CD4-positive, alpha-beta memory T cell (primary cell): ENCODE results near the gene SGK1. TPM values are rescaled to one million over a fixed set of nuclear protein-coding genes. Genes with fewer than 3 reads are reported as not detected.
A peak's percentile ranks its signal among the peaks of the same experiment; 100 is the strongest.
"Not testable (repeated sequence)": the region's sequence is repeated elsewhere in the genome, so short reads cannot be mapped to it uniquely, and the experiment has no call there.

Experiments
- CTCF ChIA-PET: fragments of 350-600 bp; sonication (Branson Sonifier 250); formaldehyde crosslinking; loops from one replicate; lab custom pipeline; 2021; ENCODE audit warnings: inconsistent platforms; ENCODE audit not compliant: partially characterized antibody; lab: Charles Lee
- POLR2A ChIA-PET: fragments of 350-600 bp; sonication (Branson Sonifier 250); formaldehyde crosslinking; loops from one replicate; lab custom pipeline; 2021; ENCODE audit not compliant: partially characterized antibody; lab: Charles Lee
- DNase-seq, 5 donors: peaks; one replicate each; pipeline versions ENCODE4 v3.0.0 to v3.0.0-alpha.2; 2020 to 2022; ENCODE audit warnings: mixed read lengths in 1 of 5
- H3K27ac ChIP-seq: one replicate; pipeline ENCODE4 v1.7.0; 2013; ENCODE audit warnings: low read depth, low read length
- H3K27me3 ChIP-seq: 2 replicates; pipeline ENCODE4 v1.7.0; 2013; ENCODE audit warnings: mild to moderate bottlenecking, low read length, moderate library complexity; ENCODE audit not compliant: insufficient read depth
- H3K36me3 ChIP-seq: 2 replicates; pipeline ENCODE4 v1.7.0; 2013; ENCODE audit warnings: mild to moderate bottlenecking, low read length, moderate library complexity; ENCODE audit not compliant: insufficient read depth
- H3K4me1 ChIP-seq: 2 replicates; pipeline ENCODE4 v1.7.0; 2013; ENCODE audit warnings: mild to moderate bottlenecking, low read length, moderate library complexity; ENCODE audit not compliant: insufficient read depth
- H3K4me3 ChIP-seq, 2 donors: one replicate each; pipeline ENCODE4 v1.7.0; 2013; ENCODE audit warnings: low read length in 2 of 2, mild to moderate bottlenecking in 1 of 2
- H3K9me3 ChIP-seq, 2 donors: one replicate each; pipeline ENCODE4 v1.7.0; 2013; ENCODE audit warnings: low read length in 2 of 2, control low read depth in 1 of 2; ENCODE audit not compliant: control insufficient read depth in 1 of 2
- H3K27ac Mint-ChIP-seq, 7 donors: one replicate each; pipeline ENCODE4 v1.8.0; 2020 to 2021; ENCODE audit warnings: mixed read lengths in 7 of 7, mild to moderate bottlenecking in 6 of 7, inconsistent platforms in 3 of 7, moderate library complexity in 3 of 7
- H3K27me3 Mint-ChIP-seq, 2 donors: one replicate each; pipeline ENCODE4 v1.8.0; 2020 to 2021; ENCODE audit warnings: mixed read lengths in 2 of 2
- H3K36me3 Mint-ChIP-seq, 2 donors: one replicate each; pipeline ENCODE4 v1.8.0; 2020 to 2021; ENCODE audit warnings: mixed read lengths in 2 of 2, inconsistent platforms in 1 of 2, mild to moderate bottlenecking in 1 of 2
- H3K4me1 Mint-ChIP-seq, 4 donors: one replicate each; pipeline ENCODE4 v1.8.0; 2020 to 2021; ENCODE audit warnings: mixed read lengths in 4 of 4, mild to moderate bottlenecking in 1 of 4
- H3K4me3 Mint-ChIP-seq, 8 donors: one replicate each; pipeline ENCODE4 v1.8.0; 2020 to 2021; ENCODE audit warnings: mixed read lengths in 8 of 8, mild to moderate bottlenecking in 7 of 8, moderate library complexity in 6 of 8, inconsistent platforms in 3 of 8
- H3K9me3 Mint-ChIP-seq, 8 donors: one replicate each; pipeline ENCODE4 v1.8.0; 2020 to 2021; ENCODE audit warnings: mixed read lengths in 8 of 8, mild to moderate bottlenecking in 5 of 8, inconsistent platforms in 3 of 8, moderate library complexity in 1 of 8
- intact Hi-C: fragments of 100-400 bp; cut with micrococcal nuclease; formaldehyde crosslinking; loops from one replicate; pipeline ENCODE4 v1.15.1; 2023
- polyA plus RNA-seq, 2 donors: library from polyadenylated mRNA; unstranded; fragments of 300-500 nt; fragmentation: Illumina TruSeq; gene quantifications; one replicate each; pipeline ENCODE4 v1.2.3, GENCODE V29; 2021
- total RNA-seq, 2 experiments: library from RNA; stranded (reverse); gene quantifications; one replicate each; pipeline ENCODE4 v1.2.3, GENCODE V29; 2021

Gene SGK1
- total and polyA plus RNA-seq, 4 experiments from 2014 or later = 5.8 to 46.9 (median 15.1) TPM

DNA sequence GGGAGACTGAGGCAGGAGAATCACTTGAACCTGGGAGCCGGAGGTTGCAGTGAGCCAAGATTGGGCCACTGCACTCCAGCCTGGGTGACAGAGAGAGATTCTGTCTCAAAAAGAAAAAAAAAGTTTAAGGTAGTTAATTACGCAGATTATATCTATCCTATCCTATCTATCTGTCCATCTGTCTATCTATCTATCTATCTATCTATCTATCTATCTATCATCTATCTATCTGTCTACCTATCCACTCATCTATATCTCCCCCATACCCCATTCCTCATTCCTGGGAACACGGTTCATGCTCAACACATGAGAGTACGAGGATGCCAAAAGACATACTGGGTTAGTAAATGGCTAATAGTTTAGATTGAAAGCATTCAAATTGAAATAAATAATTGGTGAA is 8.3 kb upstream of the SGK1 start:
- H3K27me3 ChIP-seq, H3K36me3 Mint-ChIP-seq, intact Hi-C loops, H3K9me3 ChIP-seq, H3K27me3 Mint-ChIP-seq, H3K4me1 ChIP-seq, POLR2A ChIA-PET, DNase-seq, H3K4me3 ChIP-seq, H3K27ac ChIP-seq, CTCF ChIA-PET, H3K4me3 Mint-ChIP-seq, H3K4me1 Mint-ChIP-seq, H3K27ac Mint-ChIP-seq, H3K36me3 ChIP-seq: not testable (repeated sequence)
- peaks cover 0 to 17% (median 14%) of the 10 kb centered on the region in 8 donors for H3K9me3 Mint-ChIP-seq

DNA sequence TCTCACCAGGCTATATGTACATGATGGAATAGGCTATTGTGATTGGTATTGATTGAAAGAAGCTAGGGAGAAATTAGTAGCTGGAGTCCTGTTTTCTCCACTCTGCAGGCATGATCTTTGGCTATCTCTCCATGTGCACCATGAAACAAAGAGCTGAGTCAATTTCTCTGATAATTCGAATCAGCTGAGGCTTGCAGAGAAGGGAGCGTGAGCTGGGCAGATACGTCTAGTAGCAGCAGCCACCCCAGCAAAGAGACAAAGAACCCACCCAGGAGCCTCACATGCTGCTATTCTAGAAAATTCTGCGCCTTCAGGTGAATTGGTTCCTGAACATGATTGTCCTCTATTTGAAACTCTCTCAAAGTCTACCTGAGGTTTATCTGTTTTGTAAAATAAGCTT is 6.9 kb upstream of the SGK1 start:
- Histone ChIP-seq H3K36me3 (no peaks in the 10 kb centered on the region), H3K27ac (no peak overlapping the region), H3K9me3 (no peaks in the 10 kb centered on the region), H3K4me1 (no peaks in the 10 kb centered on the region), H3K27me3 (no peaks in the 10 kb centered on the region), H3K4me3 (no peak overlapping the region)
- DNase-seq = no peak
- ChIA-PET CTCF (no interaction called here), POLR2A (no interaction called here)
- Mint-ChIP-seq H3K4me3 (no peak overlapping the region), H3K4me1 (no peaks in the 10 kb centered on the region), H3K36me3 (peaks cover 0 to 3% of the 10 kb centered on the region in 2 donors), H3K27ac (no peak overlapping the region), H3K27me3 (peaks cover 0 to 1% of the 10 kb centered on the region in 2 donors), H3K9me3 (peaks cover 0 to 17% (median 14%) of the 10 kb centered on the region in 8 donors)
- intact Hi-C loops = no loop called here

DNA sequence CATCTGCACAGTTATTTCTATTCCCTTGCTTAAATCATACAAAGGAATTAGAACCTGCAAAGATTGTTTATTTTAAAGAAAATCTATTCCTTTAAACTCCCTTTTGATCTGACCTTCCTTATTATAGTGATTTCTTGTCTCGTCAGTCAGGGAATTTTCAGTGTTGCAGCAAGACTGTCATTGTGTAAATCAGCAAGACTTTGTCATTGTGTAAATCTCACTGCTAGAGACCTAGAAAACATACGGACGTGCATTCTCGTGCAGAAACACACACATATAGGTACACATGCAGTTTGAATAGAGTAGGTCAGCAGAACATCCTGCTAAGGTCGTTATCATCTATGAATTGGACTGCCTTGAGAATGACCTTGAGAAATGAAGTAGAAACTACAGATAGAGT is 6.2 kb upstream of the SGK1 start:
- Mint-ChIP-seq H3K4me3 (no peak overlapping the region), H3K4me1 (no peaks in the 10 kb centered on the region), H3K27me3 (peaks cover 0 to 2% of the 10 kb centered on the region in 2 donors), H3K9me3 (peaks cover 0 to 17% (median 14%) of the 10 kb centered on the region in 8 donors), H3K27ac (no peak overlapping the region), H3K36me3 (peaks cover 0 to 3% of the 10 kb centered on the region in 2 donors)
- DNase-seq = no peak
- ChIA-PET CTCF (no interaction called here), POLR2A (no interaction called here)
- H3K4me1 ChIP-seq = no peaks in the 10 kb centered on the region
- H3K27me3 ChIP-seq = no peaks in the 10 kb centered on the region
- H3K27ac ChIP-seq = no peak overlapping the region
- intact Hi-C loops = no loop called here
- H3K4me3 ChIP-seq = no peak overlapping the region
- no peaks in the 10 kb centered on the region for H3K36me3 ChIP-seq
- H3K9me3 ChIP-seq = no peaks in the 10 kb centered on the region

DNA sequence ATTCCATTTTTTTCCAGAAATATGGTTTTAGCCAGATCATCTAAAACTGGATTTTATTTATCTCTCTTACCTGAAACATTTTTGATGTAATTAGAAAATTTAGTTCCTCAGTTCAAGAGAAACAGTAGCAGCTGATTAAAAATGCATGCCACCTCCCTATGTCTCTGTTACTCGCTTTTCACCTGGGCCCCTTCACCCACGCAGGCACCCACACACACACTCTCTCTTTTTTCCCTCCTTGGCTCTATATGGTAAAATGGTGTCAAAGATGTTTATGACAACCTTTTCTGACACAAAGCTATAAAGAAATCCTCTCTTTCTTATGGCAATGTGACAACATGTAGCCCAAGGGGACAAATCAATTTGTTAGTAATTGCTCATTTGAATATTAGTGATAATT is 5.8 kb upstream of the SGK1 start:
- Histone ChIP-seq H3K27me3 (no peaks in the 10 kb centered on the region), H3K27ac (no peak overlapping the region), H3K9me3 (no peaks in the 10 kb centered on the region), H3K4me3 (no peak overlapping the region), H3K36me3 (no peaks in the 10 kb centered on the region), H3K4me1 (no peaks in the 10 kb centered on the region)
- no peaks in the 10 kb centered on the region for H3K4me1 Mint-ChIP-seq
- POLR2A ChIA-PET = no interaction called here
- H3K9me3 Mint-ChIP-seq = peaks cover 0 to 17% (median 14%) of the 10 kb centered on the region in 8 donors
- intact Hi-C loops = no loop called here
- no peak for DNase-seq
- peaks cover 0 to 3% of the 10 kb centered on the region in 2 donors for H3K27me3 Mint-ChIP-seq
- H3K4me3 Mint-ChIP-seq = no peak overlapping the region
- CTCF ChIA-PET = no interaction called here
- H3K27ac Mint-ChIP-seq = no peak overlapping the region
- peaks cover 0 to 3% of the 10 kb centered on the region in 2 donors for H3K36me3 Mint-ChIP-seq

DNA sequence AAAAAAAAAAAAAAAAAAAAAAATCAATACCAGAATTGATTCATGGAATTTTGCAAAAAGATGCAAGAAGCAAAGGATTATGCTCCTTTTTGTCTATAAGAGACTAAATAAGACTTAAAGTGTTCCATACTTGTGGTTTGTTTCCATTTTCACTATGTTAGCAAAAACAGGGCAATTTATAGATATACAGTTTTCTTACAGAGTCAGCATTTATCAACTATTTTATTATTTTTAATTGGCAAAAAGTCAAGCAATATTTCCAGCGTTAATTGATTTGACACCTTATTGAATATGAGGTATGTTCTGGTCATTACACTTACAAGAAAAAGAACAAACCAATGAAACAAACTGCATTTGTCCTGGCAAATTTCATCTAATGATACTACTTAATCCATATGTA is 5.4 kb upstream of the SGK1 start:
- H3K4me1 ChIP-seq = no peaks in the 10 kb centered on the region
- no peak overlapping the region for H3K27ac ChIP-seq
- H3K4me3 Mint-ChIP-seq = no peak overlapping the region
- peaks cover 0 to 3% of the 10 kb centered on the region in 2 donors for H3K36me3 Mint-ChIP-seq
- no peak overlapping the region for H3K27ac Mint-ChIP-seq
- no peaks in the 10 kb centered on the region for H3K9me3 ChIP-seq
- DNase-seq = no peak
- ChIA-PET POLR2A (no interaction called here), CTCF (no interaction called here)
- no peak overlapping the region for H3K4me3 ChIP-seq
- H3K27me3 Mint-ChIP-seq = peaks cover 0 to 4% of the 10 kb centered on the region in 2 donors
- peaks cover 0 to 17% (median 14%) of the 10 kb centered on the region in 8 donors for H3K9me3 Mint-ChIP-seq
- H3K27me3 ChIP-seq = no peaks in the 10 kb centered on the region
- intact Hi-C loops = no loop called here
- H3K36me3 ChIP-seq = no peaks in the 10 kb centered on the region
- peaks cover 0 to 1% (median under 1%) of the 10 kb centered on the region in 4 donors for H3K4me1 Mint-ChIP-seq

DNA sequence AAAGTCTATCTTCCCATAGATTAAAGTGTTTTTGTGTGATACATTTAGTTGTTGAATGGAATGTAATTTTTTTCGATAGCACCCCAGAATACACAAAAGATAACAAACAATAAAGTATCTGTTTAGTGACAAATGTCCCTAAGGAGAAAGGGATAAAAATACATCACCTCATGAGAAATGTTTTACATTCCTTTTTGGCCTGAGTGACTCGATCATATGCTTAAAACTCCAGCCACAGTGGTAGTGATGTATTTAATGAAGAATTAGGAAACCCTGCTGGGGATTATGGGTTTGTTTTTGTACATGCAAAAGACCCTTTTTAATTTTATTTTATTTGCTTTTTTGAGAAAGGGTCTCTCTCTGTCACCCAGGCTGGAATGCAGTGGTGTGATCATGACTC is 4.3 kb upstream of the SGK1 start:
- peaks cover 4% of the 10 kb centered on the region for H3K4me1 ChIP-seq
- no peak overlapping the region for H3K4me3 Mint-ChIP-seq
- no peaks in the 10 kb centered on the region for H3K36me3 ChIP-seq
- H3K4me3 ChIP-seq = no peak overlapping the region
- H3K27ac Mint-ChIP-seq = no peak overlapping the region
- DNase-seq = no peak
- H3K27me3 ChIP-seq = no peaks in the 10 kb centered on the region
- peaks cover 0 to 17% (median 14%) of the 10 kb centered on the region in 8 donors for H3K9me3 Mint-ChIP-seq
- peaks cover 7 to 12% (median 10%) of the 10 kb centered on the region in 4 donors for H3K4me1 Mint-ChIP-seq
- H3K36me3 Mint-ChIP-seq = peaks cover 0 to 3% of the 10 kb centered on the region in 2 donors
- ChIA-PET POLR2A (no interaction called here), CTCF (no interaction called here)
- intact Hi-C loops = no loop called here
- H3K27me3 Mint-ChIP-seq = peaks cover 3 to 9% of the 10 kb centered on the region in 2 donors
- H3K27ac ChIP-seq = no peak overlapping the region
- no peaks in the 10 kb centered on the region for H3K9me3 ChIP-seq

DNA sequence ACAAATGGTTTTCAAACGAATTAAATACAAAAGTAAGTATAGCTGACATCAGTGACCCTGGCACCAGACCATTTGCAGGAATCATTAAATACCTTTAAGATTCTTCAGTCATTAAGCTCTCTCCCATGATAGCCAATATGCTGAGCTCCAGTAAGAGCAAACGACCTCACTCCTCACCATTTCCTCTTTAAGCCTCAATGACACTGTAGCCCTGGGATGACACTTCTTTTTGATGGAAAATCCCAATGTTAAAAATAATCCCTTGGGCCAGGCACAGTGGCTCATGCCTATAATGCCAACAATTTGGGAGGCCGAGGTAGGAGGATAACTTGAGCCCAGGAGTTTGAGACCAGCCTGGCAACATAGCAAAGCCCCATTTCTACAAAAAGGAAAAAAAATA is 3.3 kb upstream of the SGK1 start:
- H3K36me3 Mint-ChIP-seq = peaks cover 0 to 2% of the 10 kb centered on the region in 2 donors
- ChIA-PET CTCF (no interaction called here), POLR2A (no interaction called here)
- peaks cover 4% of the 10 kb centered on the region for H3K4me1 ChIP-seq
- H3K9me3 ChIP-seq = no peaks in the 10 kb centered on the region
- H3K36me3 ChIP-seq = no peaks in the 10 kb centered on the region
- no peak overlapping the region for H3K27ac ChIP-seq
- H3K4me1 Mint-ChIP-seq = peaks cover 9 to 17% (median 14%) of the 10 kb centered on the region in 4 donors
- DNase-seq = no peak
- H3K9me3 Mint-ChIP-seq = peaks cover 0 to 15% (median 10%) of the 10 kb centered on the region in 8 donors
- no peaks in the 10 kb centered on the region for H3K27me3 ChIP-seq
- H3K4me3 ChIP-seq = no peak overlapping the region
- H3K27me3 Mint-ChIP-seq = peaks cover 3 to 13% of the 10 kb centered on the region in 2 donors
- no peak overlapping the region for H3K4me3 Mint-ChIP-seq
- intact Hi-C loops = no loop called here
- H3K27ac Mint-ChIP-seq = no peak overlapping the region

DNA sequence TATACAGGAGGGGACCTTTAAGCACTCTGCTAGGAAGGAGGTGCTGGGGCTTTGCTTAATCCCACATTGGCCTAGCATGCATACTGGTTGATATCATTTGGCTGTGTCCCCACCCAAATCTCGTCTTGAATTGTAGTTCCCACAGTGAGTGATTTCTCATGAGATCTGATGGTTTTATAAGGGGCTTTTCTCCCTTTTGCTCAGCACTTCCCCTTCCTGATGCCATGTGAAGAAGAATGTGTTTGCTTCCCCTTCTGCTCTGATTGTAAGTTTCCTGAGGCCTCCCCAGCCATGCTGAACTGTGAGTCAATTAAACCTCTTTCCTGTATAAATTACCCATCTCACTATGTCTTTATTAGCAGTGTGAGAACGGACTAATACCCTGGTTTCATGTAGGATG is 1.8 kb upstream of the SGK1 start:
- peak overlapping the region in 1 of 8 donors; percentile 36 for H3K4me3 Mint-ChIP-seq
- H3K4me1 ChIP-seq, DNase-seq, H3K4me3 ChIP-seq, H3K9me3 Mint-ChIP-seq, H3K36me3 Mint-ChIP-seq, H3K27me3 ChIP-seq, H3K9me3 ChIP-seq, H3K36me3 ChIP-seq, POLR2A ChIA-PET, intact Hi-C loops, H3K27ac Mint-ChIP-seq, CTCF ChIA-PET, H3K27ac ChIP-seq: not testable (repeated sequence)
- peaks cover 3 to 15% of the 10 kb centered on the region in 2 donors for H3K27me3 Mint-ChIP-seq
- H3K4me1 Mint-ChIP-seq = peaks cover 9 to 17% (median 14%) of the 10 kb centered on the region in 4 donors
